Vagina (tissue), 2 donors: ENCODE data around the gene THSD7B. TPM values are rescaled to one million over a fixed set of nuclear protein-coding genes. Genes with fewer than 3 reads are reported as not detected.

Source experiments
- DNase-seq, 2 donors: peaks; one replicate each; pipeline ENCODE4 v3.0.0-alpha.2; 2017; ENCODE audit errors: extremely low spot score in 2 of 2
- H3K27ac ChIP-seq: fragments of 200-600 bp; sonication (generic); one replicate; pipeline ENCODE4 v1.5.1; 2019
- H3K27me3 ChIP-seq: fragments of 200-600 bp; sonication (generic); one replicate; pipeline ENCODE4 v1.5.1; 2019
- H3K36me3 ChIP-seq, 2 donors: fragments of 200-600 bp; sonication (generic); one replicate each; pipeline ENCODE4 v1.5.1; 2017 to 2019
- H3K4me1 ChIP-seq: fragments of 200-600 bp; sonication (generic); one replicate; pipeline ENCODE4 v1.5.1; 2019
- H3K4me3 ChIP-seq, 2 donors: fragments of 200-600 bp; sonication (generic); 1 replicate in 1 of 2; 2 replicates in 1 of 2; pipeline ENCODE4 v1.5.1; 2016 to 2019
- H3K9me3 ChIP-seq: fragments of 200-600 bp; sonication (generic); one replicate; pipeline ENCODE4 v1.5.1; 2019
- POLR2A ChIP-seq, 2 donors: fragments of 450-650 bp; IDR thresholded peaks; one replicate each; pipeline ENCODE4 v1.6.1; 2017; ENCODE audit warnings: antibody characterized with exemption in 2 of 2, mild to moderate bottlenecking in 2 of 2, moderate library complexity in 2 of 2
- POLR2AphosphoS5 ChIP-seq, 2 donors: sonication (generic); formaldehyde crosslinking; IDR thresholded peaks; one replicate each; pipeline ENCODE4 v1.9.0; 2017; ENCODE audit warnings: antibody characterized with exemption in 2 of 2, mild to moderate bottlenecking in 2 of 2, low read depth in 1 of 2; ENCODE audit not compliant: insufficient read depth in 1 of 2
- intact Hi-C: fragments of 100-400 bp; cut with DNase I; formaldehyde crosslinking; loops from one replicate; pipeline ENCODE4 v1.15.1; 2023
- total RNA-seq: library from RNA; depleted of rRNA; stranded (reverse); fragments of >200 nt; gene quantifications from one replicate; pipeline ENCODE4 v1.2.3, GENCODE V29; 2016
- TF ChIP-seq, protein P1 (sequence below), 3 experiments: fragments of 450-650 bp in 2 of 3; fragments of 200-600 bp in 1 of 3; sonication (generic) in 1 of 3; IDR thresholded peaks; one replicate each; pipeline ENCODE4 v1.5.1; 2017 to 2019; ENCODE audit warnings: antibody characterized with exemption in 3 of 3, mild to moderate bottlenecking in 2 of 3, moderate library complexity in 2 of 3

Gene THSD7B
- total RNA-seq, 1 donor from 2014 or later: 0.49 TPM

DNA sequence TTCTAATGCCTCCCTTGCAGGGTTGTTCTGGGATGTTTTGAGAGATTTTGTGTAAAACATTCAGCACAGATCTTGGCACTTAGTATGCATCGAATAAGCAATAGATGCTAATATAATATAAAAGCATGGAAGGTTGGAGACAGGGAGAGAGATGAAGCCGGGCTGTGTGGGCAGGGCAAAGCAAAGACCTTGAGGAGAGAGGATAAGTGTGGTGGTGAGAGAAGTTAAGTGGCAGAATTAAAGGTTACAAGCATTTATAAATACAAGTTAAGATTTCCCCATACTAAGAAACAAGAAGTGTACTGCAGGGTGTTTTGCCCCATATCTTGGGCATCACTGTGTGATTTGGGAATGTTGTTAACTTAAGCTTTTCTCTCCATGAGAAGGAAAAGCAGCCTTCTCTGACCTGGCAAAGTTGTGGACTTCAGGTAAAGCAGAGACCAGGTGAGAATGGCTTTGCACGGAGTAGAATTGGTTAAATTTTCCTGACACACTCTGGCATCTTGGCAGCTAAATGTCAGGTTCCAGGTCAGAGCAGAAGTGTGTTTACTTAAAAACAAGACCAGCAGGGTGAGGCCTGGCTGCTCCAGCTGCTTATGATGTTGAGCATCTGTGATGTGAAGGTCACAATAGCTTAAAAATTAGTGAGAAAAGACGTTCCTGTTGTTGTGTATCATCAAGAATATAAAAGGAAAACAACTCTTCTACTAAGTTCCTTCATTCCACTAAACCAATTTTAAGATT, 910.4 kb downstream of the THSD7B start:
- no peaks in the 10 kb centered on the region for H3K9me3 ChIP-seq
- intact Hi-C loops: no loop called here
- no peaks in the 10 kb centered on the region for H3K27me3 ChIP-seq
- H3K36me3 ChIP-seq: no peaks in the 10 kb centered on the region
- H3K4me3 ChIP-seq: no peak overlapping the region
- H3K4me1 ChIP-seq: no peaks in the 10 kb centered on the region
- DNase-seq: no peak
- H3K27ac ChIP-seq: no peak overlapping the region
- TF ChIP-seq, protein P1, sequence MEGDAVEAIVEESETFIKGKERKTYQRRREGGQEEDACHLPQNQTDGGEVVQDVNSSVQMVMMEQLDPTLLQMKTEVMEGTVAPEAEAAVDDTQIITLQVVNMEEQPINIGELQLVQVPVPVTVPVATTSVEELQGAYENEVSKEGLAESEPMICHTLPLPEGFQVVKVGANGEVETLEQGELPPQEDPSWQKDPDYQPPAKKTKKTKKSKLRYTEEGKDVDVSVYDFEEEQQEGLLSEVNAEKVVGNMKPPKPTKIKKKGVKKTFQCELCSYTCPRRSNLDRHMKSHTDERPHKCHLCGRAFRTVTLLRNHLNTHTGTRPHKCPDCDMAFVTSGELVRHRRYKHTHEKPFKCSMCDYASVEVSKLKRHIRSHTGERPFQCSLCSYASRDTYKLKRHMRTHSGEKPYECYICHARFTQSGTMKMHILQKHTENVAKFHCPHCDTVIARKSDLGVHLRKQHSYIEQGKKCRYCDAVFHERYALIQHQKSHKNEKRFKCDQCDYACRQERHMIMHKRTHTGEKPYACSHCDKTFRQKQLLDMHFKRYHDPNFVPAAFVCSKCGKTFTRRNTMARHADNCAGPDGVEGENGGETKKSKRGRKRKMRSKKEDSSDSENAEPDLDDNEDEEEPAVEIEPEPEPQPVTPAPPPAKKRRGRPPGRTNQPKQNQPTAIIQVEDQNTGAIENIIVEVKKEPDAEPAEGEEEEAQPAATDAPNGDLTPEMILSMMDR (IDR thresholded peaks at IDR 0.05): no peak
- TF ChIP-seq POLR2A (IDR thresholded peaks at IDR 0.05) (no peak), POLR2AphosphoS5 (IDR thresholded peaks at IDR 0.05; ENCODE audit: insufficient read depth in 1 of 2, low read depth in 1 of 2) (no peak)

DNA sequence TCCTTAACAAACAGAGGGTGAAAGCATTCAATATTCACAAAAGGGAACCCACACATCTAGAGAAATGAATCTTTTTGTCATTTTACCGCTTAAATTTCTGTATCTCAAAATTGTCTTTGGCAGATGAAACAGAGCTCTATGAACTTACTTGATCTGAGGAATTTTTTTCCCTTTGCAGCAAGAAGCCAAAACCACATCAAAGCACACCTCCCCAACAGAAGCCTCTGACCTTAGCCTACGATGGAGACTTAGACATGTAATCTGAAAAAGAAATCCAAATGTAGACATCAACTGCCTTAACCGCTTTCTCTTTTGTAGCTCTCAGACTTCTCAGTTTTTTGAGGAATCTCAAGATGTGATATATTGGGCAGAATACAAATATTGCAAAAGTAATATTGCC, 911.0 kb downstream of the THSD7B start:
- H3K4me1 ChIP-seq: no peaks in the 10 kb centered on the region
- no peaks in the 10 kb centered on the region for H3K27me3 ChIP-seq
- no peak for DNase-seq
- H3K9me3 ChIP-seq: no peaks in the 10 kb centered on the region
- no peak overlapping the region for H3K4me3 ChIP-seq
- TF ChIP-seq POLR2AphosphoS5 (IDR thresholded peaks at IDR 0.05; ENCODE audit: insufficient read depth in 1 of 2, low read depth in 1 of 2): no peak
- no peak for TF ChIP-seq POLR2A (IDR thresholded peaks at IDR 0.05)
- TF ChIP-seq, protein P1 (IDR thresholded peaks at IDR 0.05): no peak
- intact Hi-C loops: no loop called here
- H3K36me3 ChIP-seq: no peaks in the 10 kb centered on the region
- no peak overlapping the region for H3K27ac ChIP-seq

DNA sequence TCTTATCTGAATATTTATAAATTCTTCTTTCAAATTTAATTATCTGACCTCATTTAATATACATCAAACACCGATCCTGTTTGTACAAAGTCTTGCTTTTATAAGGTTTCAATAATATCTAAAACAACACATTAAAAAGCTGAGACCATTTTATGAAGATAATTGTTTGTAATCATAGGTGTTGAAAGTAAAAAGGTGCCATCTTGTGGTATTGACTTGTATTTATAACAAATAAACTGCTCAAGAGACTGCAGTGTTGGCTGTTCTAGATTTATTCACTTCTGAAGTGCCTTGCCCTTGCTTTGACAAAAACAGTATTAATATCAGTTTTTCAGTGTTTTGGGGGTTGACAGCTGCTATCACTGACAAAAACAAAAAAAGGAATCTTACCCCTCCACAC, 912.1 kb downstream of the THSD7B start:
- Histone ChIP-seq H3K4me1 (no peaks in the 10 kb centered on the region), H3K27me3 (no peaks in the 10 kb centered on the region), H3K36me3 (no peaks in the 10 kb centered on the region), H3K9me3 (no peaks in the 10 kb centered on the region), H3K27ac (no peak overlapping the region), H3K4me3 (no peak overlapping the region)
- no peak for DNase-seq
- TF ChIP-seq, protein P1 (IDR thresholded peaks at IDR 0.05): no peak
- no peak for TF ChIP-seq POLR2AphosphoS5 (IDR thresholded peaks at IDR 0.05; ENCODE audit: insufficient read depth in 1 of 2, low read depth in 1 of 2)
- TF ChIP-seq POLR2A (IDR thresholded peaks at IDR 0.05): no peak
- intact Hi-C loops: no loop called here

DNA sequence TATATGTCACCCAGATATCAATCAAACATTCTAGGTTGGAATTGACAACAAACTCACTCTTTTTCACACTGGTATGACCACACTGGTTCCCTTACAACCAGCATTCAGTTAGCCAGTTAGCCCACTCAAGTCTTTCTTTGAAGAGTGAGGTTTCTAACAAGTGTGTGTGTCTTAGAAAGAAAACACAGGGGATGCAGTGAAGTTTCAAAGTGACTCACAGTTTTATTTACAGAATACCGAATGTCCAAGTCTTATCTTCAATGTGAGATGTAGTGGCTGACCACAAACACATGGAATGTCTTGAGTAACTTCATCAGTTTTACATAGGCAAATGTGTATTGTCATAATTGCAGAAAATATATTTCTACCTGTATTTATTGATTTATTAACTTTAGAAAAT, 924.2 kb downstream of the THSD7B start:
- H3K27me3 ChIP-seq: no peaks in the 10 kb centered on the region
- H3K36me3 ChIP-seq: no peaks in the 10 kb centered on the region
- TF ChIP-seq, protein P1 (IDR thresholded peaks at IDR 0.05): no peak
- TF ChIP-seq POLR2AphosphoS5 (IDR thresholded peaks at IDR 0.05; ENCODE audit: insufficient read depth in 1 of 2, low read depth in 1 of 2) (no peak), POLR2A (IDR thresholded peaks at IDR 0.05) (no peak)
- no peak overlapping the region for H3K27ac ChIP-seq
- H3K4me3 ChIP-seq: no peak overlapping the region
- DNase-seq: no peak
- no peaks in the 10 kb centered on the region for H3K9me3 ChIP-seq
- intact Hi-C loops: no loop called here
- no peaks in the 10 kb centered on the region for H3K4me1 ChIP-seq

DNA sequence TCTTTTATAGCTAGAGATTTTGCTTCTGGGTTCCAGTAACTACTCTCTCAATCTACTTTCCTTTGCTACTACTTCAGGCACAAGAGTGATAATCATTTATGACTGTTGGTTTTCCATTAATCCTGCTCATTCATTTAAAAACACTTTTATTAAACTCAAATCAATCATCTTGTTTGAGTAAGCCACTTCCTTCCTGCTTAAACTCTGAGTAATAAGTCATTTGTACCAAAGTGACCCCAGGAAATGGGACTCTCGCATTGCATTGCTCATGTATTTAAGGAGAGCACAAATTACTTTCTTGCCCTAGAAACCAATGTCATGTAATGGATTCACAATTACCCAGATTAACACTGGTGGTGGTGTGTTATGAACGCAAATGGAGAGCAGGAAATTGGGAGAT, 928.2 kb downstream of the THSD7B start:
- H3K27ac ChIP-seq: no peak overlapping the region
- DNase-seq: no peak
- no peak overlapping the region for H3K4me3 ChIP-seq
- TF ChIP-seq POLR2AphosphoS5 (IDR thresholded peaks at IDR 0.05; ENCODE audit: insufficient read depth in 1 of 2, low read depth in 1 of 2): no peak
- no peak for TF ChIP-seq POLR2A (IDR thresholded peaks at IDR 0.05)
- TF ChIP-seq, protein P1 (IDR thresholded peaks at IDR 0.05): no peak
- H3K27me3 ChIP-seq: no peaks in the 10 kb centered on the region
- intact Hi-C loops: no loop called here
- no peaks in the 10 kb centered on the region for H3K4me1 ChIP-seq
- H3K36me3 ChIP-seq: no peaks in the 10 kb centered on the region
- no peaks in the 10 kb centered on the region for H3K9me3 ChIP-seq
